Left ventricle myocardium inferior (tissue), 1 donor: Measurements from ENCODE around the gene CLDN11. TPM values are rescaled to one million over a fixed set of nuclear protein-coding genes. Genes with fewer than 3 reads are reported as not detected.

ENCODE experiments used
- DNase-seq: peaks from one replicate; pipeline ENCODE4 v3.0.0-alpha.2; 2020
- H3K27ac ChIP-seq: fragments of 200-600 bp; replicated peaks from 2 replicates; pipeline ENCODE4 v1.8.0; 2021
- H3K27me3 ChIP-seq: fragments of 200-600 bp; 2 replicates; pipeline ENCODE4 v1.8.0; 2021; ENCODE audit warnings: low read depth
- H3K36me3 ChIP-seq: fragments of 200-600 bp; 2 replicates; pipeline ENCODE4 v1.8.0; 2021
- H3K4me1 ChIP-seq: fragments of 200-600 bp; 2 replicates; pipeline ENCODE4 v1.8.0; 2021
- H3K4me3 ChIP-seq: fragments of 200-600 bp; 2 replicates; pipeline ENCODE4 v1.8.0; 2021; ENCODE audit warnings: mild to moderate bottlenecking, moderate library complexity
- H3K9me3 ChIP-seq: fragments of 200-600 bp; replicated peaks from 2 replicates; pipeline ENCODE4 v1.8.0; 2021
- intact Hi-C: fragments of 100-400 bp; cut with micrococcal nuclease; formaldehyde crosslinking; loops from one replicate; pipeline ENCODE4 v1.11.0; 2022
- total RNA-seq: library from RNA; stranded (reverse); fragmentation: NEBNext Ultra II Directional; extraction: Animal tissue kit (Norgen Biotek cat#: 25700); gene quantifications from one replicate; pipeline ENCODE4 v1.2.1, GENCODE V29; 2021
- TF ChIP-seq, protein P1 (sequence below): fragments of 200-600 bp; IDR thresholded peaks from 2 replicates; pipeline ENCODE4 v1.8.0; 2021; ENCODE audit warnings: antibody characterized with exemption, mild to moderate bottlenecking, borderline replicate concordance
- donor health status: DM: no; HTN: yes; CAD: no; lungs with severe emphysema.

The CLDN11 gene
- total RNA-seq, 1 donor from 2014 or later = 4.3 TPM

DNA sequence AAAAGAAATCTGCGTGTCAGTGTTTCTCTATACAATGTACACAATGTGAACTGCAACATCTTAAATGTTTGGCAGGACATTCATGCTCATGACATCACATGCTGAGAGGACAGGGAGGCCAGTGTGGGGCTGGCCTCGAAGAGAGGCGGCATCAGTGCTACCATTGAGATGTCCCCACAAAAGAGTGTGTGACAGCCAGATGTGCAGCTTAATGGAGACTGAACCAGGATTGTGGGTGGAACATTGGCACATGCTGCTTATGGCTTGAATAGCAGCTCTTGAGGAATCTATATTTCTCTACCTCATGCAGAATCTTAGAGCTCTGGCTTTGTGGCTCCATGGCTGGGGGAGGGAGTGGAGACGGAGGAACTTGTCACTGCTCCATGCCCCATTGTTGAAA, 18.5 kb downstream of the CLDN11 start:
- Histone ChIP-seq H3K9me3 (no peaks in the 10 kb centered on the region), H3K36me3 (no peaks in the 10 kb centered on the region), H3K4me3 (no peak overlapping the region), H3K27me3 (no peaks in the 10 kb centered on the region), H3K4me1 (no peaks in the 10 kb centered on the region), H3K27ac (no peak overlapping the region)
- no peak for DNase-seq
- TF ChIP-seq, protein P1, sequence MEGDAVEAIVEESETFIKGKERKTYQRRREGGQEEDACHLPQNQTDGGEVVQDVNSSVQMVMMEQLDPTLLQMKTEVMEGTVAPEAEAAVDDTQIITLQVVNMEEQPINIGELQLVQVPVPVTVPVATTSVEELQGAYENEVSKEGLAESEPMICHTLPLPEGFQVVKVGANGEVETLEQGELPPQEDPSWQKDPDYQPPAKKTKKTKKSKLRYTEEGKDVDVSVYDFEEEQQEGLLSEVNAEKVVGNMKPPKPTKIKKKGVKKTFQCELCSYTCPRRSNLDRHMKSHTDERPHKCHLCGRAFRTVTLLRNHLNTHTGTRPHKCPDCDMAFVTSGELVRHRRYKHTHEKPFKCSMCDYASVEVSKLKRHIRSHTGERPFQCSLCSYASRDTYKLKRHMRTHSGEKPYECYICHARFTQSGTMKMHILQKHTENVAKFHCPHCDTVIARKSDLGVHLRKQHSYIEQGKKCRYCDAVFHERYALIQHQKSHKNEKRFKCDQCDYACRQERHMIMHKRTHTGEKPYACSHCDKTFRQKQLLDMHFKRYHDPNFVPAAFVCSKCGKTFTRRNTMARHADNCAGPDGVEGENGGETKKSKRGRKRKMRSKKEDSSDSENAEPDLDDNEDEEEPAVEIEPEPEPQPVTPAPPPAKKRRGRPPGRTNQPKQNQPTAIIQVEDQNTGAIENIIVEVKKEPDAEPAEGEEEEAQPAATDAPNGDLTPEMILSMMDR = no peak
- intact Hi-C loops = no loop called here

DNA sequence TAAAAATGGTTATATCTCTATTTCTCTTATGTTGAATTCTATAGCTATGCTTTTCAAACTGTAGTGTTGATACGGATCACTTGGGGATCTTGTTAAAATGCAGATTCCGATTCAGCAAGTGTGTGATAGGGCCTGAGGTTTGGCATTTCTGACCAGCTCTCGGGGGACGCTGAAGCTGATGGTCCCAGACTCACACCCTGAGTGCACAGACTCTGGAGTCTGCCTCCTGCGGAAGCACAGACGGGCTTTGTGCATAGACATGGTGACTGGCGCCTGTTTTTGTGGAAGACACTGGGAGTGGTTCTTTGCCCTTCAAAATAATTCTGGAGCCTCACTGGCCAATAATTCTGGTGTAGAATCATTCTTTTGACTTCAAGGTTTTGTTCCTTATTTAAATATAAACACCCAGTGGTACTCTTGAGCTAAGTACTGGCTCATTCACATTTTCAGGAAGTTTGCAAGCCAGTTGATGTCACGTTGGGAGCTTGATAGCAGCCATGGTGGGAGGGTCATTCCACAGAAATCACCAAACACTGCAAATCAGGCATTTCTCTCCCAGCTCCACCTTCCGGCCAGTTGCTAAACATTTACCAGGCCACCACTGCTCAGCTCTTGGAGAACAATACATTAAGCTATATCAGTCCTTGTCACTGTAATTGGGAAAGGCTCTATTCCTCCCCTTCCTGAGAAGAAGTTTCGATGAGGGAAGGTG, 19.2 kb downstream of the CLDN11 start:
- peaks cover 4% of the 10 kb centered on the region for H3K27me3 ChIP-seq
- no peak for DNase-seq
- no peaks in the 10 kb centered on the region for H3K4me1 ChIP-seq
- H3K36me3 ChIP-seq = no peaks in the 10 kb centered on the region
- TF ChIP-seq, protein P1 = no peak
- H3K9me3 ChIP-seq = no peaks in the 10 kb centered on the region
- H3K27ac ChIP-seq = no peak overlapping the region
- intact Hi-C loops = no loop called here
- H3K4me3 ChIP-seq = no peak overlapping the region

DNA sequence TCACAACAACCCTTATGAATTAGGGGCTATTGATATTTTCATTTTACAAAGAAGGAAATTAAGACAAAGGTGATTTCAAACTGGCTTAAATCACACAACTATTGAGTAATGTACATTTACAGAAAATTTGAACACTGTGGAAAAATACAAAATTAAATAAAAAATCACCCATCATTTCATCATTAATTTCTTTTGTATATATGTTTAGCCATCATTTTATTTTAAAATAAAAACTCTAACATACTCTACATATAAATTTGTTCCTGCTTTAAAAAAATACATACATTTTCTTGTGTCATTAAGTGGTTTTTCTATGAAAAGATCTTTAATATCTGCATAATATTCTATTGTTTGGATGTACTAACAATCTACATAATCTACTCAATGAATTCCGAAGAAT, 20.2 kb downstream of the CLDN11 start:
- Histone ChIP-seq H3K4me1 (no peaks in the 10 kb centered on the region), H3K36me3 (no peaks in the 10 kb centered on the region), H3K4me3 (no peak overlapping the region), H3K27ac (no peak overlapping the region), H3K27me3 (peaks cover 4% of the 10 kb centered on the region), H3K9me3 (no peaks in the 10 kb centered on the region)
- DNase-seq = no peak
- intact Hi-C loops = no loop called here
- TF ChIP-seq, protein P1 = no peak

DNA sequence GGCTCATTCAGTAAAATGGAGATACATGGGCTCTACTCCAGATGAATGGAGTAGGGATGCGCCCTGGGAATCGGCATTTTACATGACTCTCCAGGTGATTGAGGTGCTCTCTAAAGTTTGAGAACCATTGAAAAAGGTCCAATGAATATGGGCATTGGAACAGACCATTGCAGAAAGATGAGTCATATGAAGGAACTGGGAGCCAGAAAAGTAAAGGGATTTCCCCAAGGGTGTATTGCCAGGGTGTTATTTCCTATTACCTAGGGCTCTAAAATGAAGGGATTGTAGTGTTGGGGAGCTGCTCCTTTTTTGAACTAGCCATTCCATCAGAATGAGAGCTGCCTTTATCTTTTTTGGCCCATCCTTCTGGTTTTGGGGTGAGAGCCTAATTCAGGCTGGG, 21.7 kb downstream of the CLDN11 start:
- Histone ChIP-seq H3K36me3 (no peaks in the 10 kb centered on the region), H3K9me3 (no peaks in the 10 kb centered on the region), H3K4me1 (no peaks in the 10 kb centered on the region), H3K4me3 (no peak overlapping the region), H3K27ac (no peak overlapping the region), H3K27me3 (peaks cover 4% of the 10 kb centered on the region)
- intact Hi-C loops = no loop called here
- TF ChIP-seq, protein P1 = no peak
- no peak for DNase-seq

DNA sequence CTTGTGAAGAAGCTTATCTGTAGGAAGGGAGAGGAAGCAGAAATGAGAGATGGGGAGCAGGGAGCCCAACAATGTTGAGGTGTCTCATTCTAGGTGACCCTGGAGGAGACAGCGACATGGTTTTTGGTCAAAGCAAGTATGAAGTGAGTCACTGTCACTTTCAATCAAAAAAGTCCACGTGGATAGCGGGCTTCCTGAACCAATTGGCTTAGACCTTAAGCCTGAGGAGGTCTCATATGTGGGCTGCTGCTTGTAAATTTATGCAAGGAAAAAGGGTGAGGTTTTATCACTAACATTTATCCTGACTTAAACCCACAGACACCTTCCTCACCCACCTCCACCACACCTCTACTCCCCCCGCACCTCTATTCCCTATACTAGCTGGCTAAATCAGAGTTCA, 22.7 kb downstream of the CLDN11 start:
- Histone ChIP-seq H3K27me3 (peaks cover 4% of the 10 kb centered on the region), H3K27ac (no peak overlapping the region), H3K4me3 (no peak overlapping the region), H3K4me1 (no peaks in the 10 kb centered on the region), H3K36me3 (no peaks in the 10 kb centered on the region), H3K9me3 (no peaks in the 10 kb centered on the region)
- no peak for DNase-seq
- intact Hi-C loops = no loop called here
- TF ChIP-seq, protein P1 = no peak
